SK-N-SH (cell line): ENCODE measurements around the gene RNF150. TPM values are rescaled to one million over a fixed set of nuclear protein-coding genes. Genes with fewer than 3 reads are reported as not detected.

Experiments used
- CTCF ChIA-PET: fragments of 300-600, 350-600 bp; formaldehyde crosslinking; extraction: SDS; loops from one replicate; lab custom pipeline; 2021; lab: Yijun Ruan, JAX
- POLR2A ChIA-PET: fragments of 350-600 bp; sonication (Branson Sonifier 250); formaldehyde crosslinking; extraction: SDS; loops from one replicate; lab custom pipeline; 2020; ENCODE audit warnings: antibody characterized with exemption, inconsistent platforms; lab: Yijun Ruan, JAX
- DNase-seq: peaks from one replicate; pipeline ENCODE4 v3.0.0; 2012
- H2AFZ ChIP-seq: fragments of 200-600 bp; sonication (generic); 2 replicates; pipeline ENCODE4 v1.8.1; 2016; ENCODE audit warnings: antibody characterized with exemption, mild to moderate bottlenecking, low read depth
- H3F3A ChIP-seq: fragments of 200-600 bp; sonication (generic); replicated peaks from 2 replicates; pipeline ENCODE3; 2016; ENCODE audit warnings: antibody characterized with exemption, mild to moderate bottlenecking; ENCODE audit not compliant: insufficient read depth
- H3K27ac ChIP-seq, 2 experiments: fragments of 200-500 bp in 1 of 2; fragments of 200-600 bp in 1 of 2; sonication (Bioruptor generic) in 1 of 2; sonication (generic), shearing (Covaris generic) in 1 of 2; 2 replicates each; pipeline versions ENCODE4 v1.5.1 to v1.6.1; 2014 to 2016; ENCODE audit warnings: low read depth in 2 of 2, inconsistent platforms in 1 of 2, low read length in 1 of 2, mild to moderate bottlenecking in 1 of 2, mixed read lengths in 1 of 2
- H3K27me3 ChIP-seq: fragments of 200-600 bp; sonication (generic), shearing (Covaris generic); 2 replicates; pipeline ENCODE4 v1.6.1; 2016; ENCODE audit warnings: mixed run types; ENCODE audit not compliant: insufficient read depth
- H3K36me3 ChIP-seq, 2 experiments: fragments of 200-500 bp in 1 of 2; fragments of 200-600 bp in 1 of 2; sonication (Bioruptor generic) in 1 of 2; sonication (generic) in 1 of 2; replicated peaks in 1 of 2; 2 replicates each; pipeline versions ENCODE3 to v1.5.1; 2014 to 2016; ENCODE audit warnings: low read length in 1 of 2, mild to moderate bottlenecking in 1 of 2; ENCODE audit not compliant: insufficient read depth in 2 of 2, control insufficient read depth in 1 of 2
- H3K4me1 ChIP-seq, 2 experiments: fragments of 200-500 bp in 1 of 2; fragments of 200-600 bp in 1 of 2; sonication (Bioruptor generic) in 1 of 2; sonication (generic), shearing (Covaris generic) in 1 of 2; 2 replicates each; pipeline versions ENCODE4 v1.5.1 to v1.6.1; 2014 to 2016; ENCODE audit warnings: low read depth in 1 of 2, low read length in 1 of 2, mixed run types in 1 of 2; ENCODE audit not compliant: insufficient read depth in 2 of 2, control insufficient read depth in 1 of 2
- H3K4me2 ChIP-seq: fragments of 200-600 bp; sonication (generic), shearing (Covaris generic); 2 replicates; pipeline ENCODE4 v1.6.1; 2017; ENCODE audit warnings: mixed run types
- H3K4me3 ChIP-seq, 2 experiments: fragments of 200-500 bp in 1 of 2; fragments of 200-600 bp in 1 of 2; sonication (Bioruptor generic) in 1 of 2; sonication (generic), shearing (Covaris generic) in 1 of 2; 2 replicates each; pipeline versions ENCODE4 v1.5.1 to v1.8.1; 2014 to 2016; ENCODE audit warnings: low read depth in 2 of 2, inconsistent platforms in 1 of 2, low read length in 1 of 2, mild to moderate bottlenecking in 1 of 2, mixed read lengths in 1 of 2, moderate library complexity in 1 of 2
- H3K79me2 ChIP-seq: fragments of 200-600 bp; sonication (generic); 2 replicates; pipeline ENCODE4 v1.8.1; 2017; ENCODE audit warnings: mild to moderate bottlenecking; ENCODE audit not compliant: insufficient read depth
- H3K9ac ChIP-seq: fragments of 200-600 bp; sonication (generic); 2 replicates; pipeline ENCODE4 v1.6.1; 2017; ENCODE audit warnings: mixed run types
- H3K9me2 ChIP-seq: fragments of 200-600 bp; sonication (generic); 2 replicates; pipeline ENCODE4 v1.6.1; 2017; ENCODE audit warnings: mixed run types
- H3K9me3 ChIP-seq: fragments of 200-600 bp; sonication (generic); 2 replicates; pipeline ENCODE4 v1.6.1; 2017; ENCODE audit warnings: mixed run types, mild to moderate bottlenecking, moderate library complexity
- H4K20me1 ChIP-seq: fragments of 200-600 bp; sonication (generic); 2 replicates; pipeline ENCODE4 v1.6.1; 2017; ENCODE audit warnings: mild to moderate bottlenecking, mixed run types; ENCODE audit not compliant: insufficient read depth
- CTCF ChIP-seq: fragments of 200-600 bp; sonication (generic); IDR thresholded peaks from 2 replicates; pipeline ENCODE4 v1.6.1; 2017; ENCODE audit warnings: antibody characterized with exemption, mild to moderate bottlenecking, moderate library complexity
- ELF1 ChIP-seq: IDR thresholded peaks from 2 replicates; pipeline ENCODE4 v1.4.0; 2012
- EZH2phosphoT487 ChIP-seq: fragments of 200-600 bp; sonication (generic); IDR thresholded peaks from 2 replicates; pipeline ENCODE4 v1.6.1; 2017; ENCODE audit warnings: low read depth, mixed run types, mild to moderate bottlenecking, antibody characterized with exemption, moderate library complexity, borderline replicate concordance
- FOSL2 ChIP-seq: IDR thresholded peaks from 2 replicates; pipeline ENCODE4 v1.4.0; 2012; ENCODE audit warnings: low read depth, mild to moderate bottlenecking, moderate library complexity, borderline replicate concordance
- FOXM1 ChIP-seq: IDR thresholded peaks from 2 replicates; pipeline ENCODE4 v1.4.0; 2012; ENCODE audit warnings: low read depth, mild to moderate bottlenecking
- GABPA ChIP-seq: IDR thresholded peaks from 2 replicates; pipeline ENCODE4 v1.4.0; 2012; ENCODE audit warnings: low read depth, mild to moderate bottlenecking
- GATA2 ChIP-seq: sonication (generic); formaldehyde crosslinking; IDR thresholded peaks from 2 replicates; pipeline ENCODE4 v1.5.0; 2020; ENCODE audit warnings: mild to moderate bottlenecking, missing genetic modification reagents
- IRF3 ChIP-seq: fragments of 150-350 bp; IDR thresholded peaks from 2 replicates; pipeline ENCODE4 v1.6.1; 2016; ENCODE audit warnings: mild to moderate bottlenecking, low read depth, low read length
- MAX ChIP-seq: IDR thresholded peaks from 2 replicates; pipeline ENCODE4 v1.4.0; 2012; ENCODE audit warnings: low read depth
- NFIC ChIP-seq: IDR thresholded peaks from 2 replicates; pipeline ENCODE4 v1.4.0; 2012; ENCODE audit warnings: borderline replicate concordance
- NRF1 ChIP-seq: IDR thresholded peaks from 2 replicates; pipeline ENCODE4 v1.6.1; 2012; ENCODE audit warnings: low read depth, mild to moderate bottlenecking, low read length
- POLR2AphosphoS5 ChIP-seq: IDR thresholded peaks from 2 replicates; pipeline ENCODE4 v1.6.1; 2012; ENCODE audit warnings: low read depth, low read length
- RAD21 ChIP-seq: IDR thresholded peaks from 2 replicates; pipeline ENCODE4 v1.6.1; 2012; ENCODE audit warnings: mild to moderate bottlenecking, low read length
- REST ChIP-seq: IDR thresholded peaks from 2 replicates; pipeline ENCODE4 v1.6.1; 2012; ENCODE audit warnings: mild to moderate bottlenecking, low read depth, low read length, moderate library complexity
- RFX5 ChIP-seq: IDR thresholded peaks from 2 replicates; pipeline ENCODE4 v1.6.1; 2012; ENCODE audit warnings: mild to moderate bottlenecking, improper control_type of control experiment, low read length
- RXRA ChIP-seq: IDR thresholded peaks from 2 replicates; pipeline ENCODE4 v1.4.0; 2012; ENCODE audit warnings: low read depth, mild to moderate bottlenecking, borderline replicate concordance
- SIN3A ChIP-seq: IDR thresholded peaks from 2 replicates; pipeline ENCODE4 v1.6.1; 2012; ENCODE audit warnings: low read depth, mild to moderate bottlenecking, low read length, moderate library complexity, borderline replicate concordance
- SMC3 ChIP-seq: IDR thresholded peaks from 2 replicates; pipeline ENCODE4 v1.6.1; 2012; ENCODE audit warnings: low read depth, low read length, improper control_type of control experiment
- TCF12 ChIP-seq: IDR thresholded peaks from 2 replicates; pipeline ENCODE4 v1.4.0; 2012
- WGBS: methylation state at CpG from one replicate; pipeline ENCODE4 v1.1.6; 2017; ENCODE audit warnings: low lambda C conversion rate; 5-methylcytosine and 5-hydroxymethylcytosine counted together
- polyA plus RNA-seq, 3 experiments: library from polyadenylated mRNA; depleted of rRNA; stranded (reverse); fragments of >200 nt; gene quantifications; 2 replicates each; pipeline ENCODE4 v1.2.3, GENCODE V29; 2012

Gene RNF150
- polyA plus RNA-seq, 1 of the 3 experiments (the other 2 are of a cell fraction): 5.8 TPM

GRCh38 chr4:141004823-141005222 is 128.4 kb downstream of the RNF150 start:
- H3K4me3 ChIP-seq: no peak overlapping the region
- H3K27ac ChIP-seq: no peak overlapping the region
- POLR2A ChIA-PET: no interaction called here
- H3K79me2 ChIP-seq: peaks cover 36% of the 10 kb centered on the region; the same call in 1 of the 2 replicates
- H3F3A ChIP-seq: peaks cover 4% of the 10 kb centered on the region
- WGBS: 90% methylated on average over 2 of the region's 2 CpGs
- peaks cover 0 to 17% of the 10 kb centered on the region in 2 experiments for H3K36me3 ChIP-seq
- TF ChIP-seq FOSL2: no peak
- no peak for TF ChIP-seq CTCF
- TF ChIP-seq TCF12: no peak
- TF ChIP-seq SIN3A: no peak
- no peak for TF ChIP-seq SMC3
- no peak for TF ChIP-seq GABPA
- no peak for TF ChIP-seq FOXM1
- TF ChIP-seq IRF3: no peak
- TF ChIP-seq REST: no peak
- TF ChIP-seq NFIC: no peak
- TF ChIP-seq EZH2phosphoT487: no peak
- TF ChIP-seq NRF1: no peak
- no peak for TF ChIP-seq RXRA
- no peak for TF ChIP-seq POLR2AphosphoS5
- no peak for TF ChIP-seq RFX5
- no peak for TF ChIP-seq ELF1
- TF ChIP-seq RAD21: no peak
- TF ChIP-seq GATA2 (CRISPR knock-in tag): no peak
- TF ChIP-seq MAX: no peak
- TF ChIP-seq, all 33 proteins: peak for 0
- Histone ChIP-seq H2AFZ (no peak overlapping the region), H3K9me3 (no peaks in the 10 kb centered on the region), H4K20me1 (no peaks in the 10 kb centered on the region), H3K27me3 (no peaks in the 10 kb centered on the region), H3K4me2 (no peak overlapping the region), H3K9ac (no peak overlapping the region), H3K4me1 (peaks cover 0 to 3% of the 10 kb centered on the region in 2 experiments; a peak in 2 of 4 replicates), H3K9me2 (no peaks in the 10 kb centered on the region)
- CTCF ChIA-PET: no interaction called here
- no peak for DNase-seq
